GM18951 (cell line): ENCODE measurements around the gene RET.

Experiments used
- POLR2A ChIP-seq: IDR thresholded peaks from 4 replicates; pipeline ENCODE4 v1.6.1; 2011; ENCODE audit warnings: mild to moderate bottlenecking; ENCODE audit not compliant: insufficient read length, insufficient read depth; ENCODE audit errors: extremely low read depth
- in situ Hi-C: fragments of 300-500 bp; cut with MboI; formaldehyde crosslinking; loops from one replicate; pipeline ENCODE4 v1.12.0; 2022; ENCODE audit warnings: low sequenced_read_pairs, mixed read lengths, inconsistent platforms; ENCODE audit not compliant: unreplicated experiment

Gene RET

GRCh38 chr10:43076876-43077420, at the start of gene RET:
Gene RET, plus strand, starts transcription at chr10:43077069. Its CDS starts 190 bp downstream, at chr10:43077259.
- no peak for TF ChIP-seq POLR2A
- in situ Hi-C loops, result no loop called here

- TF ChIP-seq POLR2A, result no peak
- in situ Hi-C loops, result no loop called here
These were observed 49.4 kb upstream of the RET start for GRCh38 chr10:43027331-43027955.

GRCh38 chr10:43028143-43028542, 48.7 kb upstream of the RET start:
- TF ChIP-seq POLR2A, result no peak
- in situ Hi-C loops, result no loop called here

- in situ Hi-C loops, result no loop called here
These were observed 47.8 kb upstream of the RET start for GRCh38 chr10:43029043-43029442.

GRCh38 chr10:43032613-43033012, 44.3 kb upstream of the RET start:
- in situ Hi-C loops, result no loop called here
- no peak for TF ChIP-seq POLR2A

More at GRCh38 chr10:43029043-43029442, 47.8 kb upstream of the RET start:
- no peak for TF ChIP-seq POLR2A

GRCh38 chr10:43035800-43036199, 41.1 kb upstream of the RET start:
- in situ Hi-C loops, result no loop called here
- no peak for TF ChIP-seq POLR2A

- in situ Hi-C loops, result no loop called here
- TF ChIP-seq POLR2A, result no peak
These were observed 40.1 kb upstream of the RET start for GRCh38 chr10:43036481-43037428.

- in situ Hi-C loops, result no loop called here
- TF ChIP-seq POLR2A, result no peak
These were observed 39.4 kb upstream of the RET start for GRCh38 chr10:43037440-43037839.

GRCh38 chr10:43037942-43038782, 38.7 kb upstream of the RET start:
- TF ChIP-seq POLR2A, result no peak
- in situ Hi-C loops, result no loop called here

- in situ Hi-C loops, result no loop called here
- TF ChIP-seq POLR2A, result no peak
These were observed 37.9 kb upstream of the RET start for GRCh38 chr10:43038783-43039623.

- TF ChIP-seq POLR2A, result no peak
- in situ Hi-C loops, result no loop called here
These were observed 37.0 kb upstream of the RET start for GRCh38 chr10:43039624-43040481.
